Activated CD4-positive, alpha-beta T cell treated with anti-CD3 and anti-CD28 coated beads, Interleukin-2, Interleukin-6, amounts not matched to agents 100 ng/mL and 50 ng/mL, durations not matched to agents 16 hours and 8 hours (primary cell): ENCODE results near the gene CACNA1G.
A peak's percentile ranks its signal among the peaks of the same experiment; 100 is the strongest.

Experiments
- DNase-seq: peaks from one replicate; pipeline ENCODE4 v3.0.0-alpha.2; 2020

CACNA1G gene

DNA sequence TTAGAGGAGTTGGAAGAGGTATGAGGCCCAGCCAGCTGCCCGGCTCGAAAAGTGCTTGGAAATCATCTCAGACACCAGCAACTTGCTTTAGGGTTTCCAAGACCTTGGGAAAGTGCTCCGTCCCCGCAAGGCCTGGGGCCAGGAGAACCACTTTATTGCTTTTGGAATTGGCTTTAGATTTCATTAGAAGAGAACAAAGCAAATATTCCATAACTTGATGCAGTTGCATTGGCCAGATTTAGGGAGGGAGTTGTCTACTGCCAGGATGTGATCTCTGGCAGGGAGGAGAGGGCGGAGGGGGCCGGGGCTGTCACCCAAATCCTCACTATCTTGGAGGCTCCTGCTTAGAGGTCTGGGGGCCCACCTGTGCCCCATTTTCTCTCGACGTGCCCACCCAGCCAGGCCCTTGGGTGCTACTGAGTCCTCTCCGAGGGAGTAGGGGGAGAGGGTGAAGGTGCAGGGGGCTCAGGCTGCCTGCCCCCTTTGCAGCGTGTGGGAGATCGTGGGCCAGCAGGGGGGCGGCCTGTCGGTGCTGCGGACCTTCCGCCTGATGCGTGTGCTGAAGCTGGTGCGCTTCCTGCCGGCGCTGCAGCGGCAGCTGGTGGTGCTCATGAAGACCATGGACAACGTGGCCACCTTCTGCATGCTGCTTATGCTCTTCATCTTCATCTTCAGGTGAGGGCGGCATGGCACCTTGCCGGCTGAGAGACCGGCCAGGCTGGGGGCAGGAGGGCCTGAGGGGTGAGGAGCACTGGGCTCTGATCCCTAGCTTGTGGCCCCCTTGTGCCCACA lies 30.6 kb downstream of the CACNA1G start:
- no peak for DNase-seq

DNA sequence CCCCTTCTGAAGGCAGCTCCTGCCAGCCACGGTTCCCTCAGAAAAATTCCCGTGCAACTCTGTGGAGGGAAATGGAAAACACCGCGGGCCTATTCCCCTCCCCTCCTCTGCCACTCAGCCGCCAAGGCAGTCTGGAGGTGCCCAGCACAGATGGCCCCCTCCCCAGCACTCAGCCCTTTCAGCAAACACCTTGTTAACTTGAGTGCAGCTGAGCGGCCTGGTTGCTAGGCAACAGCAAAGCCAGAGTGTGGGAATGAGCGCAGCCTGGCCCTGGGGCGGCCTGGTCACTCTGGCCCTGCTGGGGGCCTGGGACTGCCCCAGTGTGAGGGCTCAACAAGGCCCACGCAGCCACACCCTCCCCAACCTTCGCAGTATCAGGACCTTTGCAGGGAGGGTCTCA lies 32.8 kb downstream of the CACNA1G start:
- DNase-seq, result no peak

DNA sequence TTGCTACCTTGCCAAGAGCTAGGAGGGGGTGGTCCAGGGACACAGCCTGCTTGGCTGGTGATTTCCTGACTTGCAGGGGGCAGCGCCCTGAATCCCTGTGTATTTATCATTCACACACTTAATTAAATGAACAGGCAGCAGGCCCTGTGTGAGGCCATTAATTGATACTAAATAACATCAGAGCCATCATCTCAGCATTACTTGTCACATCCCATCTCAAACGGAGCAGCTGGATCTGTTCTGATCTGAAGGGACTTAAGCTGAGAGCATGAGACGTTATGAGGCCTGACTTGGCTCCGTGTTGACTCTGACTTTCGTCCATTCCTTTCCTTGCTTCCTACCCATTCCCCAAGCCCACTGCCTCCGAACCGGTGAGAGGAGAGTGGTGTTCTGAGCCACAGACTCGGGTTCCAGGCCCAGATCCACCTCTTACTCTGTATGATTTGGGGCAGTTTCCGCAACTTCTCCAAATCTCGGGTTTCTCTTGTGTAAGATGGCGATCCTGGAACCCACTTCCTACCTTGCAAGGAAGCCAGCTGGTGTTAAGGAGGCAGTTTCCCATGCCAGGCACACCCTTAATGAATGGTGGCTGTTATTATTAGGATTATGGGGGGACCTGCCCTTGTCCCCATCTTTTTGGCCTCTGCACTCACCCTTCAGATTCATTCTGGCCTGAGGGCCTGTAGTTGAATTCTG lies 33.8 kb downstream of the CACNA1G start:
- no peak for DNase-seq

DNA sequence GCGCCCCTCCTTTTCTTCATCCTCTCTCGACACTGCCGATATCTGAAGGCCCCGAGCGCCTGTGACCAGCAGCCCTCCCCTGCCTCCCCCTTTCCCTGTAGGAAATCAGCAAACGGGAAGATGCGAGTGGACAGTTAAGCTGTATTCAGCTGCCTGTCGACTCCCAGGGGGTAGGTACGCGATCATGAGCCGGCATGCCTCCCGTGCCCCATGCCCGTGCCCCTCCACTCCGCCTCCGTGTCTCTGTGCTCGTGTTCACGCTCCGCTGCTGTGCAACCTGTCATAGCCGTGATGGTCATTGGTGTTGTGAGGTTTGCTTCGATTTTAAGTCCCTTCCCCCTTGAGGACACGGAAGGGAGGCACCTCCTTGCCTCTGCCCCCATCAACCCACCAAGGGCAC lies 34.4 kb downstream of the CACNA1G start:
- no peak for DNase-seq

DNA sequence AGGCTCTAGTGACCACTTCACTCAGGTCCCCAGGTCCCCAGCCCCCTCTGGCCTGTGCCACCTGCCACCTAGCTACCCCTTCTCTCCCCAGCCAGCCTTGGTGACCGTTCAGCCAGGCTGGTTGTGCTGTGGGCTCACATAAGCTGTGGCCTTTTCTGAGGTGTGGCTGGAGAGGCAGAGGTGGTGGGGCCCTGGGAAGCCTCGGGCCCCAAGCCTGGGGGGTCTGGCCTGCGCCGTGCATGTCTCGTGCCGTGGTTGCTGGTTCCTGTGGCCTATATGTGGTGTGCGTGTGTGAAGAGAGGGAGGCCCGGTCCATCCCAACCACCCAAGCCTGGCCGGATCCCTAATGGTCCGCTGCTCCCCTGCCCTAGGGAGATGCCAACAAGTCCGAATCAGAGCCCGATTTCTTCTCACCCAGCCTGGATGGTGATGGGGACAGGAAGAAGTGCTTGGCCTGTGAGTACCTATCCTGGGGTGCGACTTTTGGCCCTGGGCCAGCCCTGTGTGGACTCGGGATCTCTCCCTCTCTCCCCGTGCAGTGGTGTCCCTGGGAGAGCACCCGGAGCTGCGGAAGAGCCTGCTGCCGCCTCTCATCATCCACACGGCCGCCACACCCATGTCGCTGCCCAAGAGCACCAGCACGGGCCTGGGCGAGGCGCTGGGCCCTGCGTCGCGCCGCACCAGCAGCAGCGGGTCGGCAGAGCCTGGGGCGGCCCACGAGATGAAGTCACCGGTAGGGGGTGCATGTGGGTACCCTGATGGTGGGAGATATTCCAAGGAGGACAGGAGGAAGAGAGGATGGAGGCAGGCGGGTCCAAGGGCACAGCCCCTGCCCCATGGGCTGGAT lies 35.9 kb downstream of the CACNA1G start:
- DNase-seq, result no peak

DNA sequence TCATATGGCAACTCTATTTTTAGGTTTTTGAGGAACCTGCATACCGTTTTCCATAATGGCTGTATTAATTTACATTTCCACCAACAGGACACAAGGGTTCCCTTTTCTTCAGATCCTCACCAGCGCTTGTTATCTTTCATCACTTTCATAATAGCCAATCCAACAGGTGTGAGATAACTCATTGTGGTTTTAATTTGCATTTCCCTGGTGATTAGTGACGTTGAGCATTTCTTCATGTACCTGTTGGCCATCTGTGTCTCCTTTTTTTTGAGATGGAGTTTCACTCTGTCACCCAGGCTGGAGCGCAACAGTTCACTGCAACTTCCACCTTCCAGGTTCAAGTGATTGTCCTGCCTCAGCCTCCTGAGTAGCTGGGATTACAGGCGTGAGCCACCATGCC lies 38.0 kb downstream of the CACNA1G start:
- no peak for DNase-seq

DNA sequence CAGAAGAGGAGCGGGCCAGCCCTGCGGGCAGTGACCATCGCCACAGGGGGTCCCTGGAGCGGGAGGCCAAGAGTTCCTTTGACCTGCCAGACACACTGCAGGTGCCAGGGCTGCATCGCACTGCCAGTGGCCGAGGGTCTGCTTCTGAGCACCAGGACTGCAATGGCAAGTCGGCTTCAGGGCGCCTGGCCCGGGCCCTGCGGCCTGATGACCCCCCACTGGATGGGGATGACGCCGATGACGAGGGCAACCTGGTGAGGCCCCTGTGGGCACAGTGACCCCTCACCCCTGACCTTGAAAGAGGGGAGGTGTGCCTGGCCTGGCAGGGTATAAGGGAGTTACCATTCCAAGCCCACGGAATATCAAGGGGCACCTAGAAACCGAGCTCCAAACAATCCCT lies 39.1 kb downstream of the CACNA1G start:
- no peak for DNase-seq

DNA sequence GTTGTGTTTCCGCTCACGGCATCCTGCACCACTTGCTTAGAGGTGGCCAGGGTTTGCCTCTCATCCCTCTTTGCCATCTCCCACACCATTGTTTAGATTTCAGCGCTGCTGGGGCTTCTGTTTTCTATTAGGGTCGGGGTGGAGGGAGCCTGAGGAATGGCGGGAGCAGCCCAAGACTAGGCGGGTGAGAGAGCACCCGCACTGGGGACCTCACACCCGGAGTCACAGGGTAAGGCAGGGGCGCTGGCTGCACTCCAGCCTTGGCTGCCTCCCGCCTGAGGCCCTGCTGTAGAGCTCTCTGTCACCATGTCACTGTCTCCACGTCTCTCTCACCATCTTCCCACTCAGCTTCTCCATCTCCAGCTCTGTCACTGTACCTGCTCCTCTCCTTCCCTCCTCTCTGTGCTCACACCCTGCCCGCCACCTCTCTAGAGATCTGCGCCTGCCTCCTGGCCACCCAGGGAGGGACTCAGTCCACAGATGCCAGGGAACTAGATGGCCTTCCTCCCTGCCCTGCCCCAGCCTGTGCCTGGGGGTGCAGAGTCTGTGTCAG lies 41.4 kb downstream of the CACNA1G start:
- DNase-seq, result no peak

DNA sequence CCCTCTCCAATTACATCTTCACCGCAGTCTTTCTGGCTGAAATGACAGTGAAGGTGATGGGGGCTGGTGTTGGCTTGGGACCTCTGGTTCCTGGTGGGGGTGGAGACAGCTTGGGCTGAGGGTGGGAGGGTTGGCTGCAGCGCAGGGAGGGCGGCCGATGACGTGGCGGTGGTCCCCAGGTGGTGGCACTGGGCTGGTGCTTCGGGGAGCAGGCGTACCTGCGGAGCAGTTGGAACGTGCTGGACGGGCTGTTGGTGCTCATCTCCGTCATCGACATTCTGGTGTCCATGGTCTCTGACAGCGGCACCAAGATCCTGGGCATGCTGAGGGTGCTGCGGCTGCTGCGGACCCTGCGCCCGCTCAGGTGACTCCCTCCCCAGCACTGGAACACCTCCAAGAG lies 42.3 kb downstream of the CACNA1G start:
- no peak for DNase-seq

DNA sequence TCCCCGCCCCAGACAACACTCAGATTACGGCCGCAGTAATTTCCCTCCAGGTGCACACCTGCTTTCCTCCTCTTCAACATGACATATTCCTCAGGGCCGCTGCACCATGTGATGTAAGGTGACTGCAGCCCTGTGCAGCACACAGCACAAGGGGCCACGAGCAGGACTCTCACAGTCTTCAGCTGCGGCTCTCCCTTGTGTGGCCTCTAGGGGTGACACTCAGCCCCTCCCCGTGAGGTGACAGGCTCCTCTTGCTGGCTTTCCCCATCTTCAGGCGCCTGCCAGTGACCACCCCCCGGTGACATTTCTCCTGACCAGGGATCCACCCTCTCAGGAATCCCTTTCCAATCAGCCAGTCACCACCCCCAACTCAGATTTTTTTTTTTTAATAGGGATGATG lies 42.8 kb downstream of the CACNA1G start:
- DNase-seq, result peak; percentile 10

DNA sequence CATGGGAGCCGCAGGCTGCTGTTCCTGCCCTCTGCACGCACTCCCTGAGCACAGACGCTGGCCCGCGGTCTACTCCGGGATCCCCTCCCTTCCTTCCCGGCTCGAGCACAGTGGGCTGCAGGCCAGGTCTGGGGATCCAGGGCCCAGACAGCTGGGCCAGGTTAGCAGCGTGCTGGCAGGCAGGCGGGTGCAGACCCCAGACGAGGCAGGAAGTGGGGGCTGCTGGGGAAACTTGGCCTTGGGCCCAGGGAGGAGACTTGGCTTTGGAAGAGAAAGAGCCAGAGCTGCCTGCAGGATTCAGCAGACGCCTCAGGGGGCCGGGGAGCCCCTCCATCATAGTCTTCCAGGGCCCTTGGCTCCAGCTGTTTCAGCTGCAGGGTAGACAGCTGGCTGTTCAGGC lies 44.0 kb downstream of the CACNA1G start:
- no peak for DNase-seq

DNA sequence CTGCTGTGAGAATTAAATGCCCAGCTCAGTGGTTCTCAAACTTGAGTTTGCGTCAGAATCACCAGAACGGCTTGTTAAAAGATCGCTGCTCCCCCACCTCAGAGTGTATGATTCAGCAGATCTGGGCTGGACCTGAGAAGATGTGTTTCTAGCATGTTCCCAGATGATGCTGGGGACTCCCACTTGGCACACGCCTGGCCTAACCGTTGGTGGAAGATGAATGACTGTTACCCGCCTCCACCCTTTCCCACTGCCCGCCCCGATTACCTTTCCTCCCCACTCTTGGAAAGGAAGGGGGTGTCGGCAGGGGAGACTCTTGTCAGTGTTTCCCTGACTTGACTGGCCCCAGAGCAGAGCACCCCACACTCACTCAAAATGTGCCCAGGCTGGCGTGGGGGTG lies 44.9 kb downstream of the CACNA1G start:
- DNase-seq, result no peak

DNA sequence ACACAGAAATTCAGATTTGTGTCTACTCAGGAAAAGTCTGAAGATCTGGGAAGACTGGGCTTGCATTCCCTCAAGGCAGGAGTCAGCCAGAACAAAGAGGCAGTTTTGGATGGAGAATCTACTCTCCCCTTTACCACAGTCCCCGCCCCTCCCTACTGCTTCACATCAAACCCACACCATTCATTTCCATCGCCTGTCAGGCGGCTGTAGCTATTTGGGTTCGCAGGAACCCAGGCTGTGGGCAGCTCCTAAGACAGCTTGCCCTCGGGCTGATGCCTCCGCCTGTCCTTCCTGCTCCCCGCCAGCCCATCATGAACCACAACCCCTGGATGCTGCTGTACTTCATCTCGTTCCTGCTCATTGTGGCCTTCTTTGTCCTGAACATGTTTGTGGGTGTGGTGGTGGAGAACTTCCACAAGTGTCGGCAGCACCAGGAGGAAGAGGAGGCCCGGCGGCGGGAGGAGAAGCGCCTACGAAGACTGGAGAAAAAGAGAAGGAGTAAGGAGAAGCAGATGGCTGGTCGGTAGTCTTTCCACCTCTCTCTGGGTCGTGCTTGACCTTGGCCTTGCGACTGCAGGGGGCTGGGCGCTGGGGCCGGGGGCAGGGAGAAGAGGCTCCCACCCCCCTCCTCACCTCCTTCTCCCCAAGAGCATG lies 47.1 kb downstream of the CACNA1G start:
- DNase-seq, result no peak

DNA sequence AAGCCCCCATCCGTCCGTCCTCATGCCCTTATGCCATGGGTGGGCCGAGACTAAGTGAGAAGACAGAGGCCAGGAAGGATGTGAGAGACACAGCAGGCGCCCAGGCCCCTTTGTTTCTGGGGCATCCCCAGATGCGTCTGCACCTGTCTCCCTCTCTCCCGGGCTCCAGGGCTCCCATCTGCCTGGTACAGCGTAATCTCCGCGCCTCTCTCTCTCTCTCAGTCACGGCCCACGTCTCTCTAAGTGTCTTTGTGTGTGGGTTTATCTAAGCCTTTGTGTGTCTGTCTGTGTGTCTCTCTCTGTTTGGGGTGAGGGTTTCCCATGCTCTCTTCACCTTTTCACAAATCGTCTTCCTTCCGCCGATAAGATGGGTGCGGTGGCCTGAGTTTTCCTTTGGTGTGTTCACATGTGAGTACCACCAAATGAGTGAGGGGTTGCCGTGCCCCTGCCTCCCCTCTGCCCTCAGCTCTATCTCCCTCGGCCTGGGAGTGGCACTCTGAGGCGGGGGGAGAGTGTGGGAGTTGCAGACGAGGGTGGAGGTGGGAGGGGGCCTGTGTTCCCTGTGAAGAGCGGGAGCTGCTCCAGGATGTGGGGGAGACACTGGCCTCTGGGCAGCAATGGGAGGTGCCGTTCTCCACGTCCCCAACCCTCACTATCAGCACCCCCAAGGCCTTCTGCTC lies 48.3 kb downstream of the CACNA1G start:
- no peak for DNase-seq

DNA sequence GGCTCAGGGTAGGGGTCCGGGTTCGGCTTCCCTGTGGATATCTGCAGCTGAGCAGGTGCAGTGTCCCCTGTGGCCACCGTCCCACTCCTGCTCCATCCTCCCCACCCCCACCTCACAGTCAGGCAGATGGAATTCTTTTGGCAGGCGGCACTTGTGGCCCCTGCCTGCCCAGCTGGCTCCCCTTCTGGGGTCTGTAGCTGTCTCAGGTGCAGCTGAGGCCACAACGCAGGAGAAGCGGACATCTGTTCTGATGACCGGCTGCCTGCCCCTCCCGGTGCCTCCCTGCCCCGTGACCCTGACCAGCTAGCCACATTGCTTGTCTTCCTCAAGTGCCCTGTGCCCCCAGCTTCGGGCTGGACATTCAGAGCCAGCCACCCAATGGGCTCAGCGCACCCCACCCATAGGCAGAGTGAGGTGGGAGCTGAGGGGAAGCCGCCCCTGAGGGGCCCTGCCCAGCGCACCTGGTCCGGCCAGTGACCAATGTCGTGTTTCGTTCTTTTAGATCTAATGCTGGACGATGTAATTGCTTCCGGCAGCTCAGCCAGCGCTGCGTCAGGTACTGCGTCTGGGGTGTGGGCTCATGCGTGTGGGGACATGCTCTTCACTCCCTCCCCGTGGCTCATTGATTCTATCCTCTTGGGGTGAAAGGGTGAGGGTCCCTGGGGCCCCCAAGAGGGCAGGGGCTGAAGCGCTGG lies 49.0 kb downstream of the CACNA1G start:
- no peak for DNase-seq

DNA sequence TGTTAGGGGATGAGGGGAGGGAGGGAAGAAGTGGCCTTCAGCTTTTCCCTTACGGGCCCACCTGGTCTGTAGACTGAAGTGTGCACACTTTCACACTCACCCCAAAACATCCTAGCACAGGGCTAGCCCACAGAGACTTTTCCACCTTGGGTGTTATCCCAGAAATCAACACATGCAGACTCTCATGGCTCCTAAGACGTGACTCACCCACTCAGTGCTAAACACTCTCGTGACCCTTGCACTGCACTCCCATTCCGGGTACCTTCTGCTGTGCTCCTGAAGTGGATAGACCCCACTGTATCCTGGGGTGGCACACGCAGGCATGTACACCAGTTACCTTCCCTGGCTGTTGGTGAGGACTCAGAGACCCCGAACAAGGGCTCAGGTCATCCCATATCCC lies 51.1 kb downstream of the CACNA1G start:
- no peak for DNase-seq

DNA sequence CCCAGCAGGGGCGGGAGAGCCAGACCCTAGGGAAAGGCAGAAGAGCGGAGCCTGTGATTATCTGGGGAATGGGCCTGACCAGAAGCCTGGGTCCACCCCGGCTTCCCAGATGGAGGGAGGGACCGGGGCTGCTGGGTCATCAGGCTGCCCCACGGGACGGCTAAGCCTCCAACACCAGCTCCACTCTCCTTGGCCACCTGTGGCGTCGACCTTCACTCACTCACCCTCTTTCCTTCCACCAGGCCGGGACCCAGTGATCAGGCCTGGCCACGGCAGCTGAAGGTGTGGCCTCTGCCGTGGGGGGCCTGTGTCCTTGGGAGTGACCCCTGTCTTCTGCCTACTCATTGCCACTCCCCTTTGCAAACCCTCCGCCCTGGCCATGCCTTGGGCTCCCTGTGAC lies 51.8 kb downstream of the CACNA1G start:
- no peak for DNase-seq

DNA sequence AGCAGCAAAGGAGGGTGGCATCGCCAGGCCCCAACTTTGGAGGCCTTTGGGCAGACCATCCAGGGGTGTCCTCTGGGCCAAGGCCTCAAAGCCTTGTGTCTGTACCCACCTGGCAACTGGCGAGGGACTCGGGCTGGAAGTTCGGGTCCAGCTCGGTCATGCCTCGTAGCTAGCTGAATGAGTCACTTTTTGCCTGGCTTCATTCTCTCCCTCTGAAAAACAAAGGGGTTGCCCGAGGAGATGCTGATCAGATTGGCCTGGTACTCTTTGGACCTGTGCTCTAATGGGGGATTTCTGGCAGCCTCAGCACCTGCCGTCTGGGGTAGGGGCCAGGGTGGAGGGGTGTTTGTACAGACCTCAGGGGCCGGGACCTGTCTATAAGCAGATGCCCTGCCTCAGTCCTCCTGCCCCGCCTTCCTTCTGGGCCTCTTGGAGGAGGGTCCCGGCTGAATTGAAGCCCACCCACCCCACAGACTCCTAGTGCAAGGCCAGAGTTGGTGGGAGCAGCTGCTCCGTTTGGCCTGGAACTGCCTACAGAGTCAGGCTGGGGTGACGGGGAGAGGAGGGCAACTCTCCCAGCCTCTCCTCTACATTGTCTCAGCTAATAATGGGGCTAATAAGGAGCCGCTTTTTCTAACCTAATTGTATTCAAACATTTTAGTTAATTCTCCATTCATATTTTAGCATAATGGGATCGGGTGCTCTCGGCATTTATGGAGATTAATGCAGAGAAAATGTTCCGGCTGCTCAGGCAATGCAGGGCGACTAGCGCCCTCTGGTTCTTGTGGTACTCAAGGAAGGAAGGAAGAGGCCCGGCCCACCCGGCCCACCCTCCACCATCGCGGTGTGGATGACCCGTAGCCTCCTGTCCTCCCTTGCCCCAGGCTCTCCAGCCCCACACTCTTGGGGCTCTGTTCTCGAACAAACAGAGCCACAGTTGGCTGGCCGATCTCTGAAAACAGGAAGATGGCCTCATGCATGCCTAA lies 52.8 kb downstream of the CACNA1G start:
- no peak for DNase-seq

DNA sequence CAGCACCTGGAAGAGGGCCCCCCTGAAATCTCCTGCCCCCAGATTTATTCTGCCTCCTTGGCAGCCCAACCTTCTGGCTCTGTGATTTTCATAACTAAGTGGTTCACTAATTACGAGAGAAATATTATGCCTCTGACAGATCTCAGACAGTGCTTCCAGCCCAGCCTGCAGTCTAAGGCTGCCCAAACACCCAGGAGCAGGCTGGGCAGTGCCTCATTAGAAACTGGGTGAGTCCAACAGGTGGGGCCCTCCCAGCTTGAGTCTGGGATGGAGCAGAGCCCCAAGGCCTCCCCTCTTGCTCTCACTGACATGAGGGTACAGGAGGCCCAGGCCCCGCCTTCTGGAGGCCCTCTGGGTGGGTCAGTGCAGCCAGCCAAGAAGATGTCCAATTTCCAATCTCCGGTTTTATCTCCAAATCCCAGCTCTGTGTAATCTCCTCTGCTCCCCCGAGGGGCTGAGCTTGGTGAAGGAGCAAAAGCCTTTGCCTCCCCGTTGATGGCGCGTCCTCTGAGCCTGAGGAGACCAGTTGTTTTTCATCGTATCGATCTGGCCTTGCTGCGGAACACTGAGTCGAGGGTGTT lies 54.0 kb downstream of the CACNA1G start:
- DNase-seq, result no peak

DNA sequence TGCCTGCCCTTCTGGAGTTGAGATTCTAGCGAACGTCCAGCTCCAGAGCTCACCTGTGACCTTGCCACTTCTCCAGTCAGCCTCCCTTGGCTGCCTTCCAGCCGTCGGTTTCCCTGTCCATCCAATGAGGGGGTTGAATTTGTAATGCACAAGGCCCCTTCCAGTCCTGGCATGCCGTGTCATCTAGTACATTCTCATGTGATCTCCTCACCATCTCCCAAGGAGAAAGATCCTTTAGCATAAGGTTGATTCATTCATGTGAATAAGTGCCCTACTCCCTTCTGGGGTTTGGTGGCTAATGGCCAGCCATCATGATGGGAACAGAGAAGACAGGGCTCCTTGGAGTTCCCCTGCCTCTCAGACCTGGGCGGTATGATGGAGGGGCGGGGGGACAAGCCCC lies 55.3 kb downstream of the CACNA1G start:
- no peak for DNase-seq
